Islet precursor cell (in vitro differentiated cells): ENCODE measurements around the gene AFG1L.
"Not testable (repeated sequence)": the region's sequence is repeated elsewhere in the genome, so short reads cannot be mapped to it uniquely, and the experiment has no call there.

ENCODE experiments used
- DNase-seq: peaks from one replicate; pipeline ENCODE4 v3.0.0-alpha.2; 2018

The AFG1L gene

GRCh38 chr6:108291091-108291490 lies 3.8 kb upstream of the AFG1L start:
- no peak for DNase-seq

- not testable (repeated sequence) for DNase-seq
These were observed 2.3 kb upstream of the AFG1L start for GRCh38 chr6:108292561-108292960.

- DNase-seq: no peak
These were observed 1.1 kb upstream of the AFG1L start for GRCh38 chr6:108293527-108294296.

- no peak for DNase-seq
These were observed 542 bp upstream of the AFG1L start for GRCh38 chr6:108294297-108294726.

GRCh38 chr6:108295676-108296075 lies 822 bp downstream of the AFG1L start:
- DNase-seq: no peak

GRCh38 chr6:108302386-108302785 lies 7.5 kb downstream of the AFG1L start:
- no peak for DNase-seq

GRCh38 chr6:108304646-108305045 lies 9.8 kb downstream of the AFG1L start:
- no peak for DNase-seq

- not testable (repeated sequence) for DNase-seq
These were observed 13.8 kb downstream of the AFG1L start for GRCh38 chr6:108308641-108309040.

GRCh38 chr6:108309844-108310243 lies 15.0 kb downstream of the AFG1L start:
- DNase-seq: no peak

GRCh38 chr6:108312605-108313004 lies 17.8 kb downstream of the AFG1L start:
- DNase-seq: no peak

- DNase-seq: no peak
These were observed 26.4 kb downstream of the AFG1L start for GRCh38 chr6:108321253-108321747.

- no peak for DNase-seq
These were observed 27.9 kb downstream of the AFG1L start for GRCh38 chr6:108322728-108323127.

GRCh38 chr6:108323710-108324466 lies 29.0 kb downstream of the AFG1L start:
- DNase-seq: no peak

- DNase-seq: not testable (repeated sequence)
These were observed 35.4 kb downstream of the AFG1L start for GRCh38 chr6:108330221-108330785.

- no peak for DNase-seq
These were observed 36.0 kb downstream of the AFG1L start for GRCh38 chr6:108330806-108331205.

- DNase-seq: no peak
These were observed 37.1 kb downstream of the AFG1L start for GRCh38 chr6:108331982-108332381.

- DNase-seq: no peak
These were observed 42.1 kb downstream of the AFG1L start for GRCh38 chr6:108336971-108337370.

- DNase-seq: no peak
These were observed 42.9 kb downstream of the AFG1L start for GRCh38 chr6:108337721-108338120.

GRCh38 chr6:108341372-108341771 lies 46.5 kb downstream of the AFG1L start:
- DNase-seq: no peak

- no peak for DNase-seq
These were observed 49.0 kb downstream of the AFG1L start for GRCh38 chr6:108343894-108344293.

GRCh38 chr6:108348655-108349349 lies 53.9 kb downstream of the AFG1L start:
- no peak for DNase-seq

- no peak for DNase-seq
These were observed 55.7 kb downstream of the AFG1L start for GRCh38 chr6:108350528-108350927.

- peak; percentile 57 for DNase-seq
These were observed 59.0 kb downstream of the AFG1L start for GRCh38 chr6:108353853-108354252.
